Measurements from ENCODE around the gene NUDT14. TPM values are rescaled to one million over a fixed set of nuclear protein-coding genes. Genes with fewer than 3 reads are reported as not detected.

NUDT14 gene
- total RNA-seq, 2 donors from 2014 or later, result 43.4 to 59.5 TPM

DNA sequence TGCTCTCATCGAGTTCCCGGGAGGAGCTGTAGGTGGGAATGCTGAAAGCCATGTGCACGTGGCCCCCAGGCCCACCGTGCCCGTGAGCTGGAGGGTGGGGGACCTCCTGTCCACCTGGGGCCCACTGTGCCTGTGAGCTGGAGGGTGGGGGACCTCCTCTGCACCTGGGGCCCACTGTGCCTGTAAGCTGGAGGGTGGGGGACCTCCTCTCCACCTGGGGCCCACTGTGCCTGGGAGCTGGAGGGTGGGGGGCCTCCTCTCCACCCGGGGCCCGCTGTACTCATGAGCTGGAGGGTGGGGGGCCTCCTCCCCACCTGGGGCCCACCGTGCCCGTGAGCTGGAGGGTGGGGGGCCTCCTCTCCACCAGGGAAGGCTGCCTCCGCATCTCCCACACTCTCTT, 13.9 kb upstream of the NUDT14 start:
- no peaks in the 10 kb centered on the region for H3K9me3 ChIP-seq (ENCODE audit: control insufficient read depth, low read length)
- H3K27ac Mint-ChIP-seq, result no peak overlapping the region
- H3K36me3 Mint-ChIP-seq (ENCODE audit: low read depth), result no peaks in the 10 kb centered on the region
- H3K4me1 Mint-ChIP-seq, result peaks cover 7% of the 10 kb centered on the region
- TF ChIP-seq, protein P1, sequence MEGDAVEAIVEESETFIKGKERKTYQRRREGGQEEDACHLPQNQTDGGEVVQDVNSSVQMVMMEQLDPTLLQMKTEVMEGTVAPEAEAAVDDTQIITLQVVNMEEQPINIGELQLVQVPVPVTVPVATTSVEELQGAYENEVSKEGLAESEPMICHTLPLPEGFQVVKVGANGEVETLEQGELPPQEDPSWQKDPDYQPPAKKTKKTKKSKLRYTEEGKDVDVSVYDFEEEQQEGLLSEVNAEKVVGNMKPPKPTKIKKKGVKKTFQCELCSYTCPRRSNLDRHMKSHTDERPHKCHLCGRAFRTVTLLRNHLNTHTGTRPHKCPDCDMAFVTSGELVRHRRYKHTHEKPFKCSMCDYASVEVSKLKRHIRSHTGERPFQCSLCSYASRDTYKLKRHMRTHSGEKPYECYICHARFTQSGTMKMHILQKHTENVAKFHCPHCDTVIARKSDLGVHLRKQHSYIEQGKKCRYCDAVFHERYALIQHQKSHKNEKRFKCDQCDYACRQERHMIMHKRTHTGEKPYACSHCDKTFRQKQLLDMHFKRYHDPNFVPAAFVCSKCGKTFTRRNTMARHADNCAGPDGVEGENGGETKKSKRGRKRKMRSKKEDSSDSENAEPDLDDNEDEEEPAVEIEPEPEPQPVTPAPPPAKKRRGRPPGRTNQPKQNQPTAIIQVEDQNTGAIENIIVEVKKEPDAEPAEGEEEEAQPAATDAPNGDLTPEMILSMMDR (conservative IDR thresholded peaks at IDR 0.05), result no peak
- H3K27me3 ChIP-seq (ENCODE audit: control insufficient read depth, insufficient read depth, low read length, poor library complexity, severe bottlenecking), result no peaks in the 10 kb centered on the region
- WGBS, 2 experiments (ENCODE audit: insufficient coverage in 1 of 2, insufficient read length in 1 of 2), result 86 to 93% methylated on average over 3 to 10 of the region's 10 CpGs
- H3K36me3 ChIP-seq (ENCODE audit: control insufficient read depth, insufficient read depth, low read length), result no peaks in the 10 kb centered on the region
- H3K4me1 ChIP-seq (ENCODE audit: control insufficient read depth, insufficient read depth, low read length), result peaks cover 10% of the 10 kb centered on the region
- no peak for DNase-seq
- no peak overlapping the region for H3K9ac ChIP-seq (ENCODE audit: extremely low read depth, low read length, poor library complexity, severe bottlenecking)
- H3K27me3 Mint-ChIP-seq (ENCODE audit: insufficient read depth), result peaks cover 25% of the 10 kb centered on the region
- no peak overlapping the region for H3K4me3 Mint-ChIP-seq
- H3K4me3 ChIP-seq (ENCODE audit: low read length), result no peak overlapping the region
- no peaks in the 10 kb centered on the region for H3K9me3 Mint-ChIP-seq
- H3K27ac ChIP-seq (ENCODE audit: low read depth, low read length), result no peak overlapping the region

DNA sequence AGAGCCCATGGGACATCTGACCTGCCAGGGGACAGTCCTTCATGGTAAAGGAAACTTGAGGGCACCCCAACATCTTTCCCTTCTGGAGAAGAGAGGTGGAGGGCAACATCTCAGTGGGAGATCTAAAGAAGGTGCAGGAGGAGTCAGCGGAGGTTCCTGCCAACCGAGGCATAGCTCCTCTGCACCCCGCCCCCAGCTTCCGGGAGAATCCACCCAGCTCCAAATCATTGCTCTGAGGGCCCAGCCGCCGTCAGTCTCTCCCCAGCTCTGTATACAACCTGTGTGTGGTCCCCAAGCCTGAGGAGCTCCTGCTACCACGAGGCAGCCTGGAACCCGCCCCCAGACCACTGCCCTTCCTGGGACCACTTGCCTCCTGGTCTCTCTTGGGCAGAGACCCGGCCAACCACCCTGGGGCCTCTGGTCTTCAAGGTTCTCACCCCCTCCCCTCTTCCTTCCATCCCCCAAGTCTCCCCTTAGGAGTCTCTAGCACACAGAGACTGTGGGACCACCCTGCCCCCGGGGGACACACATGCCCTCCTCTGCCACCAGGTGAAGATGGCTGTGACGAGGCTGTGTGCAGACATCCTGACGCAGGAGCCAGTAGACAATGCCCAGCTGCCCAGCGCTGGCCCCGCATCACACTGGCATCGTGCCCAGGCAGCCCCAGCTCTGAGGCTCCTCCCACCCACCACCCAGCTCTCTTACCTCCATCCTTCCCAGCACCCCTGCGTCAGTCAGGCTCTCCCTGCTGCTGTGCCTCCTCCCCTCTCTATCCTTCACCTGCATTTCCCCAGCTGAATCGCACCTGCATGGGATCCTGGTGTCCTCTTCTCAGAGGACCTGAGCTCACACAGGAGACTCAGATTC, 13.0 kb upstream of the NUDT14 start:
- H3K4me1 ChIP-seq (ENCODE audit: control insufficient read depth, insufficient read depth, low read length), result peaks cover 10% of the 10 kb centered on the region
- no peaks in the 10 kb centered on the region for H3K27me3 ChIP-seq (ENCODE audit: control insufficient read depth, insufficient read depth, low read length, poor library complexity, severe bottlenecking)
- Mint-ChIP-seq H3K27me3 (ENCODE audit: insufficient read depth) (peaks cover 30% of the 10 kb centered on the region), H3K4me3 (no peak overlapping the region), H3K36me3 (ENCODE audit: low read depth) (no peaks in the 10 kb centered on the region), H3K4me1 (peaks cover 7% of the 10 kb centered on the region), H3K27ac (no peak overlapping the region), H3K9me3 (no peaks in the 10 kb centered on the region)
- DNase-seq, result no peak
- H3K36me3 ChIP-seq (ENCODE audit: control insufficient read depth, insufficient read depth, low read length), result no peaks in the 10 kb centered on the region
- TF ChIP-seq, protein P1 (conservative IDR thresholded peaks at IDR 0.05), result no peak
- H3K27ac ChIP-seq (ENCODE audit: low read depth, low read length), result no peak overlapping the region
- H3K9ac ChIP-seq (ENCODE audit: extremely low read depth, low read length, poor library complexity, severe bottlenecking), result no peak overlapping the region
- WGBS, 2 experiments (ENCODE audit: insufficient coverage in 1 of 2, insufficient read length in 1 of 2), result 88 to 90% methylated on average over 9 to 17 of the region's 17 CpGs
- H3K4me3 ChIP-seq (ENCODE audit: low read length), result no peak overlapping the region
- no peaks in the 10 kb centered on the region for H3K9me3 ChIP-seq (ENCODE audit: control insufficient read depth, low read length)

DNA sequence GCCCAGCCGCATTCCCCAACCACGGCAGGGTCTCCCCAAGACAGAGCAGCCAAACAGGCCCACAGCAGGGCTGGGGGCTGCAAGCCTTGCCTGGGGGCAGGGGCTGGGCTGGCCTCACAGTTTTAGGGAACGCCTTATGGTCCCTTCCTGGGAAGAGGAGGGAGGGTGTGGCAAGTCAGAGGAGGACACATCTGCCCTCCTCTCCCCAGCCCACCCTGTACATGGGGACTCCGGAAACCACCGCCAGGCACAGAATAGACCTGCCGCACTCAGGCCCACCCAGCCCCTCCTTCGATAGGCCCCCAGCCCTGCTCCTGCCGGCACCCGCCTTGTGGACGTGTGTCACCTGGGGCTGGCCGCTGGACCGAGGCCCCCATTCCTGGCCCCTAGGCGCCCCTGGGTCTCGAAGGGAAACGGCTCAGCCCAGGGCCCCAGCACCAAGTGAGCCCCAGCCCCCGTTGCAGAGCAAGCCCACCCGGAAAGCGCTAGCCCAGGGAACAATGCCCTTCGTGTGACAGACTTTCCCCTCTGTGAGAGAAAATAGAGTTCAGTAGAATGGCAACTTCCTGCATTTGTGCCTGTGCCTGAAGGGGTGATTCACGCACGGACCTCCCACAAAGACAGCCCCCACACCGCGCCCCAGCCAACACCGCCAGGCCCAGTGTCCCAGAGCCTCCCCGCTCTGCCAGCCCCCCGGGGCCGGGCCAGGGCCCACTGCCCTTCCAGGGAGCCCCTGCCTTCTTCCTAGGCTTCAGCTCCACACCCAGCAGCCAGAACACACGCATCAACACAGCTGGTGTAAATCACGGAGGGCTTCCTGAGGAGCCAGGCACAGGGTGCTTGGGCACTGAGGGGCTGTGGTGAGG, 12.0 kb upstream of the NUDT14 start:
- Mint-ChIP-seq H3K27me3 (ENCODE audit: insufficient read depth) (peaks cover 32% of the 10 kb centered on the region), H3K27ac (no peak overlapping the region), H3K4me1 (peaks cover 7% of the 10 kb centered on the region), H3K9me3 (peaks cover 8% of the 10 kb centered on the region), H3K4me3 (no peak overlapping the region), H3K36me3 (ENCODE audit: low read depth) (no peaks in the 10 kb centered on the region)
- Histone ChIP-seq H3K27ac (ENCODE audit: low read depth, low read length) (no peak overlapping the region), H3K4me1 (ENCODE audit: control insufficient read depth, insufficient read depth, low read length) (peaks cover 10% of the 10 kb centered on the region), H3K9ac (ENCODE audit: extremely low read depth, low read length, poor library complexity, severe bottlenecking) (no peak overlapping the region), H3K9me3 (ENCODE audit: control insufficient read depth, low read length) (peaks cover 4% of the 10 kb centered on the region), H3K27me3 (ENCODE audit: control insufficient read depth, insufficient read depth, low read length, poor library complexity, severe bottlenecking) (no peaks in the 10 kb centered on the region), H3K4me3 (ENCODE audit: low read length) (no peak overlapping the region), H3K36me3 (ENCODE audit: control insufficient read depth, insufficient read depth, low read length) (no peaks in the 10 kb centered on the region)
- DNase-seq, result no peak
- WGBS, 2 experiments (ENCODE audit: insufficient coverage in 1 of 2, insufficient read length in 1 of 2), result 71 to 84% methylated on average over 8 to 28 of the region's 29 CpGs
- TF ChIP-seq, protein P1 (conservative IDR thresholded peaks at IDR 0.05), result no peak
